Measurements from ENCODE around the gene SLC49A3. TPM values are rescaled to one million over a fixed set of nuclear protein-coding genes. Genes with fewer than 3 reads are reported as not detected.
A peak's percentile ranks its signal among the peaks of the same experiment; 100 is the strongest.

SLC49A3 gene
- total and polyA plus RNA-seq, 2 of the 13 experiments (the other 11 are each of a cell fraction or from before 2014, with no cell fraction given), result 0.07 to 0.17 TPM

GRCh38 chr4:655464-656151, 33.3 kb downstream of the SLC49A3 start (continued):
- 0 out of 2 replicates have a peak, but pooled peaks have one; percentile 42 for TF ChIP-seq TERF1 (CRISPR knock-in tag; IDR thresholded peaks at IDR 0.05)
- TF ChIP-seq MYC (CRISPR knock-in tag; IDR thresholded peaks at IDR 0.05; ENCODE audit: borderline replicate concordance), result peak; percentile 68
- peak; percentile 66; the same call in 1 of the 2 replicates for TF ChIP-seq BCL6 (CRISPR knock-in tag; IDR thresholded peaks at IDR 0.05)
- TF ChIP-seq ZNF574 (CRISPR knock-in tag; IDR thresholded peaks at IDR 0.05), result no peak
- TF ChIP-seq LRRFIP1 (CRISPR knock-in tag; conservative IDR thresholded peaks at IDR 0.05), result no peak
- no peak for TF ChIP-seq ZHX2 (IDR thresholded peaks at IDR 0.05; ENCODE audit: low read depth)
- TF ChIP-seq ZHX2 (CRISPR knock-in tag; IDR thresholded peaks at IDR 0.05; ENCODE audit: borderline replicate concordance), result no peak
- TF ChIP-seq SCMH1 (CRISPR knock-in tag; IDR thresholded peaks at IDR 0.05; ENCODE audit: borderline replicate concordance), result no peak
- peak; percentile 50; the same call in 1 of the 2 replicates for TF ChIP-seq RXRA (CRISPR knock-in tag; IDR thresholded peaks at IDR 0.05)
- TF ChIP-seq ZNF124 (CRISPR knock-in tag; IDR thresholded peaks at IDR 0.05), result no peak
- no peak for TF ChIP-seq SMAD3 (CRISPR knock-in tag; IDR thresholded peaks at IDR 0.05)
- TF ChIP-seq TBL1XR1 (IDR thresholded peaks at IDR 0.05; ENCODE audit: borderline replicate concordance, low read length, partially characterized antibody), result no peak
- TF ChIP-seq ZNF782 (CRISPR knock-in tag; IDR thresholded peaks at IDR 0.05; ENCODE audit: borderline replicate concordance), result no peak
- no peak for TF ChIP-seq MAZ (IDR thresholded peaks at IDR 0.05; ENCODE audit: borderline replicate concordance, low read depth, low read length)
- TF ChIP-seq MAZ (CRISPR knock-in tag; IDR thresholded peaks at IDR 0.05; ENCODE audit: low read depth), result 0 out of 2 replicates have a peak, but pooled peaks have one; percentile 25
